HCT116 (cell line): ENCODE results near the gene UROS.

Experiments used
- EZH2phosphoT487 ChIP-seq: fragments of 200-600 bp; IDR thresholded peaks from 2 replicates; pipeline ENCODE4 v1.6.1; 2018; ENCODE audit warnings: antibody characterized with exemption, borderline replicate concordance
- FOSL1 ChIP-seq: IDR thresholded peaks from 2 replicates; pipeline ENCODE4 v1.6.1; 2012; ENCODE audit warnings: low read depth
- MAX ChIP-seq: IDR thresholded peaks from 2 replicates; pipeline ENCODE4 v1.6.1; 2012
- POLR2A ChIP-seq: IDR thresholded peaks from 2 replicates; pipeline ENCODE4 v1.7.0; 2011; ENCODE audit warnings: borderline replicate concordance; ENCODE audit not compliant: insufficient read depth, insufficient read length; ENCODE audit errors: extremely low read depth
- POLR2AphosphoS5 ChIP-seq: IDR thresholded peaks from 2 replicates; pipeline ENCODE4 v1.6.1; 2011; ENCODE audit warnings: mild to moderate bottlenecking, low read depth, low read length, moderate library complexity
- RAD21 ChIP-seq: IDR thresholded peaks from 2 replicates; pipeline ENCODE4 v1.6.1; 2012; ENCODE audit warnings: low read depth, mild to moderate bottlenecking
- REST ChIP-seq: IDR thresholded peaks from 2 replicates; pipeline ENCODE4 v1.6.1; 2012; ENCODE audit warnings: low read depth
- SIN3A ChIP-seq: IDR thresholded peaks from 2 replicates; pipeline ENCODE4 v1.6.1; 2012; ENCODE audit warnings: low read depth
- SP1 ChIP-seq: IDR thresholded peaks from 2 replicates; pipeline ENCODE4 v1.6.1; 2012; ENCODE audit warnings: low read depth
- YY1 ChIP-seq: IDR thresholded peaks from 2 replicates; pipeline ENCODE4 v1.6.1; 2011; ENCODE audit warnings: low read length, low read depth, moderate library complexity, mild to moderate bottlenecking; ENCODE audit not compliant: insufficient replicate concordance; ENCODE audit errors: extremely low read depth
- ZNF274 ChIP-seq: fragments of 200-500 bp; sonication (Bioruptor generic); IDR thresholded peaks from 2 replicates; pipeline ENCODE4 v1.6.1; 2014; ENCODE audit warnings: mild to moderate bottlenecking, low read depth, low read length, inconsistent platforms
- TF ChIP-seq, protein P1 (sequence below), 3 experiments: fragments of 200-600 bp in 1 of 3; sonication (generic) in 1 of 3; IDR thresholded peaks in 2 of 3; conservative IDR thresholded peaks in 1 of 3; 2 replicates each; pipeline ENCODE4 v1.5.1; 2012 to 2017; ENCODE audit warnings: low read depth in 2 of 3, low read length in 2 of 3, antibody characterized with exemption in 1 of 3, borderline replicate concordance in 1 of 3, control low read depth in 1 of 3, mild to moderate bottlenecking in 1 of 3, mixed read lengths in 1 of 3, mixed run types in 1 of 3, moderate library complexity in 1 of 3; ENCODE audit not compliant: insufficient read depth in 1 of 3

GRCh38 chr10:125840955-125841354 lies 17.9 kb upstream of the UROS start:
- TF ChIP-seq, protein P1, sequence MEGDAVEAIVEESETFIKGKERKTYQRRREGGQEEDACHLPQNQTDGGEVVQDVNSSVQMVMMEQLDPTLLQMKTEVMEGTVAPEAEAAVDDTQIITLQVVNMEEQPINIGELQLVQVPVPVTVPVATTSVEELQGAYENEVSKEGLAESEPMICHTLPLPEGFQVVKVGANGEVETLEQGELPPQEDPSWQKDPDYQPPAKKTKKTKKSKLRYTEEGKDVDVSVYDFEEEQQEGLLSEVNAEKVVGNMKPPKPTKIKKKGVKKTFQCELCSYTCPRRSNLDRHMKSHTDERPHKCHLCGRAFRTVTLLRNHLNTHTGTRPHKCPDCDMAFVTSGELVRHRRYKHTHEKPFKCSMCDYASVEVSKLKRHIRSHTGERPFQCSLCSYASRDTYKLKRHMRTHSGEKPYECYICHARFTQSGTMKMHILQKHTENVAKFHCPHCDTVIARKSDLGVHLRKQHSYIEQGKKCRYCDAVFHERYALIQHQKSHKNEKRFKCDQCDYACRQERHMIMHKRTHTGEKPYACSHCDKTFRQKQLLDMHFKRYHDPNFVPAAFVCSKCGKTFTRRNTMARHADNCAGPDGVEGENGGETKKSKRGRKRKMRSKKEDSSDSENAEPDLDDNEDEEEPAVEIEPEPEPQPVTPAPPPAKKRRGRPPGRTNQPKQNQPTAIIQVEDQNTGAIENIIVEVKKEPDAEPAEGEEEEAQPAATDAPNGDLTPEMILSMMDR (IDR thresholded peaks at IDR 0.05 in 2 of 3, conservative IDR thresholded peaks at IDR 0.05 in 1 of 3; ENCODE audit: borderline replicate concordance in 1 of 3, insufficient read depth in 1 of 3, low read depth in 2 of 3, low read length in 2 of 3): no peak
- TF ChIP-seq SP1: no peak
- no peak for TF ChIP-seq ZNF274
- no peak for TF ChIP-seq MAX
- no peak for TF ChIP-seq POLR2A
- TF ChIP-seq SIN3A: no peak
- TF ChIP-seq EZH2phosphoT487: no peak
- TF ChIP-seq RAD21: no peak
- TF ChIP-seq FOSL1: no peak
- no peak for TF ChIP-seq REST
- no peak for TF ChIP-seq POLR2AphosphoS5
- no peak for TF ChIP-seq YY1
